GM19372 (cell line): ENCODE results near the gene ALOX12B.
"Not testable (repeated sequence)": the region's sequence is repeated elsewhere in the genome, so short reads cannot be mapped to it uniquely, and the experiment has no call there.

ENCODE experiments used
- ATAC-seq: cut with Tn5 transposase; IDR thresholded peaks from one replicate; pipeline ENCODE4 v1.9.1; 2021; ENCODE audit warnings: mild to moderate bottlenecking, low read depth, moderate library complexity; ENCODE audit not compliant: unreplicated experiment

ALOX12B gene

GRCh38 chr17:8068736-8069586, 18.6 kb downstream of the ALOX12B start:
- ATAC-seq: no peak

DNA sequence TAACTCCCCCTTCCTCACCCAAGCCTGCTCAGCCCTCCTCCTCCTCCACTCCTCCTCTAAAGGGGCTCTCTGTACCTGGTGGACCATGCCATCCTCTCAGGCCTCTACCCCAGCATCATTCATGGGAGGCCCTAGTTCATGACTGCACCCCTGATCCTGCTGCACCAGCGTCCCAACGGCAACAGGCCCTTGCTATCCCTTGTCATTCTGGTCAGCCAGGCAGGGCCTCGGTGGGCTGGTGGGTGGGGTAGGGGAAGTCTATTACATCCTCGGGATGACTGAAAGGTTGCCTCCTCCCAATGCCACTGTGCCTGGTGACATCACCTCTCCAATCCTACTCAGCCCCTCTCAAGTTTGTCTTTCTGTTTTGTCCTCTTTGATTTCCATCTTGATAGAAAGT, 19.7 kb downstream of the ALOX12B start:
- ATAC-seq: no peak

DNA sequence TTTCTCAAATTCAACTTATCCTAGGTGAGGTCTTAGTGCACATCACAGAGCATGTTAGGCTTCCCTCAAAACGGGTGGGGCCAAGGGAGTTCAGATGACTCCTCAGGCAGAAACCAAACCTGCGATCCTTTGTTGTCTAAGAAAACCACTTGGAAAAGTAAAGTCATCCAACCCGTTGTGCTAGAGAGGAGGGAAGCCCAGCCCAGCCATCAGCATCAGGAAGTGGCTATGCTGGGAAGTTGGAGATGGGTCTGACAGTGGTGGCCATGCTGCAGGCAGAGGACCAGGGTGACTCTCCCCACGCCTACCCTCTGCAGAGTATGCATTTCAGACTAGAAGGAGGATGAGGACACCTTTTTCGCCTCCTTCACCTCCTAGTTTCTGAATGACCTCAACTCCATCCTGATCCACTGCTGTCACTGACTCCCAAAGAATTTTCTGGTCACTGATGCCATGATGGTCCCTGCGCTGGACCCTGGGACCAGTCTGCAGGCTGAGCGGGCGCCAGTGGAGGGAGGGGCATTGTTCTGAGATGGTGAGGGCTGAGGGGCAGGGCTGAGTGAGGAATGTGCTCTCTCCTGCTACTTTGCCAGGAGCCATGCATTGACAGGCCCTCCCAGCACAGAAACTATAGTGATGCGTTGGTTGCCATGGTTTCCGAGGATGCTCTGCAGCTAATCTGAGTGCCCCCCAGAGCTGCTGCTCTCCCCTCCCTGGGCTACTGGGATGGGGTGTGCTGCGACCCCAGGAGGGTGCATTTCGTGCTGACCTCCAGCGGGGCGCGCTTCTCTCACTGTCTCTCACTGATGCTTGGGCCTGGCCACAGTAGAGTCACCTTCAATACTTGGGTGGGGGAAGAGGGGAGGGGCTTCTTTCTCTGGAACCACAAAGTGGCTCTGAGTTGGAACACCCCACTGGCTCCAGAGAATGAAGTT, 20.4 kb downstream of the ALOX12B start:
- ATAC-seq: no peak

DNA sequence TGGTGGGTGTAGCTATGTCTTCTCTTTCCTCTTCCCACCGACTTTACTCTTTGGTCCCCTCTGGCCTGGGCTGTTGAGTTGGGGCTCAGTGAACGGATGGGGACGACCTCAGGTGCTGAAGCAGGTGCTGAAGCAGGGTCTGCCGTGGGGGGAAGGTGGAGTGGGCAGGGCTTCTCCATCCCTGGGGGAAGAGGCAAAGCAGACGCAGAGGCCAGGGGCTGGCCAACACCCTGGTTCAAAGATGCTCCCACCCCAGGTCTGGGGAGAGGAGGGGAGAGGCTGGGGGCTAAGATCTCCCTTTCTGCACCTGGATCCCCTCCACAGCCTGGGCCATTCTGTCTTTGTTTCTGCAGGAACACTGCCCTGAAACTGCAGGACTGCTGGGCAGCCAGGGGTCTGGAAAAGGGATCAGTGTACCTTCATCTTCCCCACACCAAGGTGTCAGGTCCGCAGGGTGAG, 22.9 kb downstream of the ALOX12B start:
- ATAC-seq: no peak

- no peak for ATAC-seq
Measured at GRCh38 chr17:8063761-8064534, 23.6 kb downstream of the ALOX12B start.

DNA sequence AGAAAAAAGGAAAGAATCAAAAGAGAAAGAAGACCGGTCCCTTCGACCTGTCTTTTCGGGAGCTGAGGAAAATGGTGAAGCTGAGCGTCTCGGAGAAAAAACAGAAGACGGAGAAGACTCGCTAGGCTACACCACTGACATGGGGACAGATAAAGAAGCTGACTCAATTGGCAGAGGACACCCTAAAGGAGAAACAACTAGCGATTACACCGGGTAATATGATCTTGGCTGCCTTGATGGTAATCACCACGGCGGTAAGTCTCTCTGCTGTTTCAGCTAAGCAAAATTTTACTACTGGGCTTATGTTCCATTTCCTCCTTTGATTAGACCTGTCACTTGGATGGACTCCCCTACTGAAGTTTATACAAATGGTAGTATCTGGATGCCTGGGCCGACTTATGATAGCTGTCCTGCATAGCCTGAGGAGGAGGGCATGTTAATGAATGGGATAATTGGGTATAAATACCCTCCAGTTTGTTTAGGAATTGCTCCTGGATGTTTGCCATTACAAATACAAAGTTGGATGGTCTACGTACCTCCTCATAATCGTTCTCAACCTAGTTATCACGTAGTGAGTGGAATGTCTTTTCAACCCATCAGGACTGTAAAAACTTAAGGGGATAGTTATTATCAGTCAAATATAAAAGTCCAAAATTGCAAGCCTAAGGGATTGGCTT, 24.6 kb downstream of the ALOX12B start:
- no peak for ATAC-seq

- no peak for ATAC-seq
Measured at GRCh38 chr17:8062435-8062806, 25.1 kb downstream of the ALOX12B start.

GRCh38 chr17:8061851-8062250, 25.7 kb downstream of the ALOX12B start:
- not testable (repeated sequence) for ATAC-seq

- no peak for ATAC-seq
Measured at GRCh38 chr17:8060274-8060673, 27.2 kb downstream of the ALOX12B start.

GRCh38 chr17:8059131-8059530, 28.4 kb downstream of the ALOX12B start:
- no peak for ATAC-seq

GRCh38 chr17:8057691-8058114, 29.8 kb downstream of the ALOX12B start:
- ATAC-seq: no peak

GRCh38 chr17:8056976-8057625, 30.4 kb downstream of the ALOX12B start:
- no peak for ATAC-seq

DNA sequence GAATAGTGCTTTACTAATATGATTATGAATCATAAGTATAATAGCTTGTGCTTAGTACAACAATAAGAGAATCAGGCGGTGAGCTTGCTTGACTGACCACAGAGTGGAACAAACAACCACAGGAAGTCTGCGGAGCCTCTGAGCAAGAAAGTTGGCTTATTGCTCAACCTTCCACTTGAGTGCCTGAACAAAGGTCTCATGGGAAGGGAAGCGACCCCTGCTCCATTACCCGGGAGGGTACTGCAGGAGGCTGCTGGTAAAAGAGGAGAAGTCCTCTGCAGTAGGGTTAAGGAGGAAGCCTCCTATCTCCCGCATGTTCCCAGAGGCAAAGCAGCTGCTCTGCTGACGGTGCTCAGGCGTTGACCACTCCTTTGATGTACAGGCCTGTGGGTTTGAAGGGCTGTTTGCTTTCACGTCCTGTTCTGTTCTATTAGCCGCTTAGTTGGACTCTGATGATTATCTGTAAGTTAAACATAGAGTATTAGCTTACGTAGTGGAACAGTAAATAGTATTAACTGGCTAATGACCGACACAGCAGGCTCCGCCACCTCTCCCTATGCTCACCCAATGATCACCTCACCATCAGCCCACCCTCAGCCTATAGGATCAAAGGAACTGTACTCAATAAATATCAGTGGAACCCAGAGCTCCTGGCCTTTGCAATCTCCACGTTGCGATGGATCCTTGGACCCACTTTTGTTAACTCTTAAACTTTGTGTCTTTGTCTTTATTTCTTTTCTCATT, 31.1 kb downstream of the ALOX12B start:
- no peak for ATAC-seq

- ATAC-seq: no peak
Measured at GRCh38 chr17:8055851-8056231, 31.7 kb downstream of the ALOX12B start.

- ATAC-seq: no peak
Measured at GRCh38 chr17:8053600-8053999, 33.9 kb downstream of the ALOX12B start.

DNA sequence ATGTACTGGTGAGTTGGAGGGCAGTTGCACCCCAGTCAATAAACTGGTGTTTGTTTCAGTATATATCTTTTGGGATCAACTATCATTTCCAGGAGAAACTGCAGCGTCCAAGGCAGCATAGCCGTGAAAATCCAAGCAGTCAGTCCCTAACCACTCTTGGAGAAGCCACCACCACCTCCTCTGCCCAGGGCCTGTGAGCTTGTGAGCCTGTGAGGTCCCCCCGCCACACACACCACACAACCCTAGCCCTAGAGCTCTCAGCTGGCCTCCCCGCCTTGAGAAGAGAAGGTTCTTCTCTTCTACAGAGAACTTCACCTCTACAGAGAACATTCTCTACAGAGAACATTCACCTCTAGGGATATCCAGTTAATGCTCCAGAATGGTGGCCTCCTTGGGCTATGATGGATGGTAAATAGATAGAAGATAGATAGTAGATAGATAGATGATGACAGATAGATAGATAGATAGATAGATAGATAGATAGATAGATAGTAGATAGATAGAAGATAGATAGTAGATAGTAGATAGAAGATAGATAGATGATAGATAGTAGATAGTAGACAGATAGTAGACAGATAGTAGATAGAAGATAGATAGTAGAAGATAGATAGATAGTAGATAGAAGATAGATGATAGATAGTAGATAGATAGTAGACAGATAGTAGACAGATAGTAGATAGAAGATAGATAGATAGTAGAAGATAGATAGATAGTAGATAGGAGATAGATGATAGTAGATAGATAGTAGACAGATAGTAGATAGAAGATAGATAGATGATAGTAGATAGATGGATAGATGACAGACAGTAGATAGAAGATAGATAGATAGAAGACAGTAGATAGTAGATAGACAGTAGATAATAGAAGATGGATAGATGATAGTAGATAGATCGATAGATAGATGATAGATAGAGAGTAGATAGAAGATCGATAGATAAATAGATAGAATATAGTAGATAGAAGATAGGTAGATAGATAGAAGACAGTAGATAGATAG, 35.0 kb downstream of the ALOX12B start:
- ATAC-seq: no peak

- ATAC-seq: no peak
Measured at GRCh38 chr17:8051831-8052230, 35.7 kb downstream of the ALOX12B start.

DNA sequence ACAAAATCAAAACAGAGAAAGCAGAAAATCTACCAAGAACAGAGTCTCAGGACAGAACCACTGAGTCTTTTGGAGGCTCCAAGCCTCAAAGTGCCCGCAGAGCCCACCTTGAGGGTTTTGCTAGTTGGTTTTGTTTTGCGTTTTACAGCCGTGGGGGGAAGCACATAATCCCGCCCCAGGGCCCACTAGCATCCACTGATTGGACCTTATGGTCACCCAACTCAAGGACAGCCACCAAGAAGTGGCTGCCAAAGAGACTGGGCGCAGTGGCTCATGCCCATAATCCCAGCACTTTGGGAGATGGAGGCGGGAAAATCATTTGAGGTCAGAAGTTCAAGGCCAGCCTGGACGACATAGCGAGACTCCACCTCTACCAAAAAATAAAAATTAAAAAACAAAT, 38.8 kb downstream of the ALOX12B start:
- no peak for ATAC-seq
